ENCODE data around the gene LPP. TPM values are rescaled to one million over a fixed set of nuclear protein-coding genes. Genes with fewer than 3 reads are reported as not detected.

The LPP gene
- total RNA-seq, 4 donors from 2014 or later: 141 to 248 (median 185) TPM

GRCh38 chr3:188874576-188874975, 720.6 kb downstream of the LPP start:
- no peak for TF ChIP-seq CTCF (IDR thresholded peaks at IDR 0.05; ENCODE audit: low read depth)

DNA sequence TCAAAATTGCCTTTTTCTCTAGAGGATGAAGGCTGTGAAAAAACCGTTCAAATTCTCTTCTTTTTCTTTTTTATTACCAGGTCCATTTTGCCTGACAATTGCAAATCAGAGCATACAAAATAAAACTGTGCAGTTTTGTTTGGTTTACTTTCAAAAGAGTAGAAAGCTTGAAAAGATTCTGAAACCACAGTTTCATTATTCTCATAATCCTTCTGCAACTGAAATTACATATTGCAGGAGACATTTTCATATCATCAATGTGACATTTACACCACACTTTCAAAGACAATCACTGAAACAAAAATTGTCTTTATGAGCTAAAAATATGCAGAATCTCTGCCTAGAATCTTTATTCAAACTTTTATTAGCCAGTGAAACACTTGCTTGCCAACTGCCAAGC, 721.5 kb downstream of the LPP start:
- no peak for TF ChIP-seq CTCF (IDR thresholded peaks at IDR 0.05; ENCODE audit: low read depth)

GRCh38 chr3:188876370-188876769, 722.4 kb downstream of the LPP start:
- TF ChIP-seq CTCF (IDR thresholded peaks at IDR 0.05; ENCODE audit: low read depth): no peak

DNA sequence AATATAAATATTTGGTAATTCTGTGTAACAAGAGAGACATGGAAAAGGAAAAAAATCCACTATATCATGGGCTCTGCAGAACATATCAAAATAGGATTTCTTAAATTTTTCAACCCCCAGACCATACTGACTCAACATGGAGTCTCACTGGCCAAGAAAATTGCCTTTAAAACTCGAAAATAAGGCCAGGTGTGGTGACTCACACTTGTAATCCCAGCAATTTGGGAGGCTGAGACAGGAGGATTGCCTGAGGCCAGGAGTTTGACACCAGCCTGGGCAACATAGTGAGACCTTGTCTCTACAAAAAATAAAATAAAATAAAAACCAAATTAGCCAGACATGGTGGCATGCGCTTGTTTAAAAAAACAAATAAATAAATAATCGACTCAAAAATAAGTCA, 723.4 kb downstream of the LPP start:
- no peak for TF ChIP-seq CTCF (IDR thresholded peaks at IDR 0.05; ENCODE audit: low read depth)

DNA sequence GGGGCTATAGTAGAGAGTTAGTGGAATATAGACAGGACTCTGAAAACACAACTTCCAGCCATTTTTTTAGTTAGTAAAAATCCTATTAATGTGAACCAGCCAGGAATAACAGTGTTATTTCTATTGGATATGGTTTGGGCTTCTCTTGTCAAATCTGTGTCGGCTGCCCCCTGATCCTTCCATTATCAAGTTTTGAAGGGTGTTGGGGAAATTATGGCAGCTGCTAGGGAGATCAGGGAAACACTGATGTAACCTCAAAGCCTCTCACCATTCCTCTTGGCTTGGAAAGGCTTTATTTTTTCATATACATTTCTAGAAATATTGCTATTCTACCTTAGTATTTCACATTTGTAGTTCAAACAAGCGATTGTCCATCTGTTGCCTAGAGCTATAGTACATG, 724.1 kb downstream of the LPP start:
- no peak for TF ChIP-seq CTCF (IDR thresholded peaks at IDR 0.05; ENCODE audit: low read depth)

DNA sequence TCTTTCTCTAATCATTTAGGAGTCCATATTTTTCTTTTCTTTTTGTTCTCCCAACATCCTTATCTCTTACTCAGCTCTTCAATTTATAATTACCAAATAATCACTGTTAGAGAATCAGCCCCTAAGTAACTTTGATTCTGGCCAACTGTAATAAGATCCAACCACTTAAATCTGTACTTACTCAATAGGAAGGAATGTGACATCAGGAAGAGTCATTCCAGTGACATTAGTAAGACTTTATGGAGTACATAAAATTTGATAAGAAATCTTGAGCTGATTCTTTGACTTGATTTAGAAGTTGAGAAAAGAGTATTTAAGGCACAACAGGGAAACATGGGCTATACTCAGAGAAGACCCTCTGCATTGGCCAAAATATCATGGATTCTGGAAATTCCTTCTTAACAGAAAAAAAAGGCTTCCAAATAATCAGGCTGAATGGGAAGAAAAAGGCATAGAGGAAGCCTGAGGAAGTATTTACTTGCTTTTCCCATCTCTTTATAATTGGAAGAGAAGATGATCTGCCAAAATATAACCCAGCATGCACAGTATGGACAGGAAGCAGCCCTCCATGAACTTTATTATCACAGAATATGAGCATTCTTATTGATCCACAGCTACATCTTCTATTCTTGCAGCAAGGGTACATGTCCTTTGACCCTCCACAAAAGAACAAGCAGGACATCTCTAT, 728.1 kb downstream of the LPP start:
- no peak for TF ChIP-seq CTCF (IDR thresholded peaks at IDR 0.05; ENCODE audit: low read depth)

- TF ChIP-seq CTCF (IDR thresholded peaks at IDR 0.05; ENCODE audit: low read depth): no peak
Measured at GRCh38 chr3:188884299-188885043, 730.5 kb downstream of the LPP start.
